Measurements from ENCODE around the gene PPM1A. TPM values are rescaled to one million over a fixed set of nuclear protein-coding genes. Genes with fewer than 3 reads are reported as not detected.

PPM1A gene
- total and polyA plus RNA-seq, 2 experiments from 2014 or later = 16.9 to 21.5 TPM

GRCh38 chr14:60346706-60347105 is 97.7 kb downstream of the PPM1A start:
- Histone ChIP-seq H3K27ac (no peak overlapping the region), H3K9ac (no peak overlapping the region), H3K4me1 (ENCODE audit: insufficient read depth) (peaks cover 4% of the 10 kb centered on the region; the same call in 1 of the 2 replicates), H4K20me1 (ENCODE audit: insufficient read depth) (no peaks in the 10 kb centered on the region), H3K27me3 (replicated peaks; ENCODE audit: insufficient read depth) (no peaks in the 10 kb centered on the region), H3K9me3 (ENCODE audit: low read depth) (no peaks in the 10 kb centered on the region), H3K4me2 (ENCODE audit: unreplicated experiment) (no peak overlapping the region), H3K36me3 (ENCODE audit: low read depth) (no peaks in the 10 kb centered on the region), H3K9me2 (ENCODE audit: insufficient read depth) (no peaks in the 10 kb centered on the region), H2AFZ (no peak overlapping the region), H3K79me2 (ENCODE audit: insufficient read depth) (no peaks in the 10 kb centered on the region), H3K4me3 (no peak overlapping the region), H3F3A (ENCODE audit: insufficient read depth) (no peaks in the 10 kb centered on the region)
- in situ Hi-C loops (cut with MboI) = loop anchor here (5.0 to 25.0 kb wide), 2 partner anchors 216 to 941 kb away; partner anchors contain the start of gene TMEM30B
- TF ChIP-seq EZH2phosphoT487 (IDR thresholded peaks at IDR 0.05; ENCODE audit: insufficient read depth, low read depth) (no peak), EZH2 (IDR thresholded peaks at IDR 0.05; ENCODE audit: insufficient read depth, poor library complexity, severe bottlenecking) (no peak)
- peak; percentile 7 for DNase-seq
- 31 to 53% methylated on average over 2 of the region's 2 CpGs for WGBS, 2 experiments (ENCODE audit: low coverage in 1 of 2, low lambda C conversion rate in 2 of 2, missing lambda C conversion rate in 2 of 2)

- 53 to 56% methylated on average over 4 of the region's 4 CpGs for WGBS, 2 experiments (ENCODE audit: low coverage in 1 of 2, low lambda C conversion rate in 2 of 2, missing lambda C conversion rate in 2 of 2)
- no peak for DNase-seq
- no peaks in the 10 kb centered on the region for H3F3A ChIP-seq (ENCODE audit: insufficient read depth)
Measured at GRCh38 chr14:60348211-60348610, 99.2 kb downstream of the PPM1A start.

More at GRCh38 chr14:60348211-60348610, 99.2 kb downstream of the PPM1A start:
- H4K20me1 ChIP-seq (ENCODE audit: insufficient read depth) = no peaks in the 10 kb centered on the region
- H3K9me3 ChIP-seq (ENCODE audit: low read depth) = no peaks in the 10 kb centered on the region
- H3K9me2 ChIP-seq (ENCODE audit: insufficient read depth) = no peaks in the 10 kb centered on the region
- in situ Hi-C loops (cut with MboI) = loop anchor here (5.0 to 25.0 kb wide), 2 partner anchors 214 to 939 kb away; partner anchors contain the start of gene TMEM30B
- H3K79me2 ChIP-seq (ENCODE audit: insufficient read depth) = no peaks in the 10 kb centered on the region
- H3K27me3 ChIP-seq (replicated peaks; ENCODE audit: insufficient read depth) = no peaks in the 10 kb centered on the region
- peaks cover 4% of the 10 kb centered on the region; the same call in 1 of the 2 replicates for H3K4me1 ChIP-seq (ENCODE audit: insufficient read depth)
- no peak overlapping the region for H3K27ac ChIP-seq
- no peak overlapping the region for H3K4me3 ChIP-seq
- H3K4me2 ChIP-seq (ENCODE audit: unreplicated experiment) = no peak overlapping the region
- TF ChIP-seq EZH2 (IDR thresholded peaks at IDR 0.05; ENCODE audit: insufficient read depth, poor library complexity, severe bottlenecking) = no peak
- TF ChIP-seq EZH2phosphoT487 (IDR thresholded peaks at IDR 0.05; ENCODE audit: insufficient read depth, low read depth) = no peak
- no peak overlapping the region for H2AFZ ChIP-seq
- no peaks in the 10 kb centered on the region for H3K36me3 ChIP-seq (ENCODE audit: low read depth)
- no peak overlapping the region for H3K9ac ChIP-seq

Other genes starting within 250 kb of the PPM1A start
- gene PCNX4, start 157.3 kb upstream of the PPM1A start, total RNA-seq (2014; rRNA removed; shearing (Covaris generic)) = 44.3 and 95.1 TPM in 2 replicates
- 33.9 and 39.4 TPM in 2 replicates for gene PCNX4, start 157.3 kb upstream of the PPM1A start, polyA plus RNA-seq (2016; fragmentation: Nextera tagmentation; extraction: Ambion mirVana)
- gene DHRS7, start 83.8 kb upstream of the PPM1A start, total RNA-seq (2014; rRNA removed; shearing (Covaris generic)) = 55.0 and 82.6 TPM in 2 replicates
- 88.9 and 89.8 TPM in 2 replicates for gene DHRS7, start 83.8 kb upstream of the PPM1A start, polyA plus RNA-seq (2016; fragmentation: Nextera tagmentation; extraction: Ambion mirVana)
- not detected in 2 replicates for gene C14orf39, start 236.8 kb downstream of the PPM1A start, total RNA-seq (2014; rRNA removed; shearing (Covaris generic))
- not detected in 2 replicates for gene C14orf39, start 236.8 kb downstream of the PPM1A start, polyA plus RNA-seq (2016; fragmentation: Nextera tagmentation; extraction: Ambion mirVana)

Measured in GM23248 (cell line).